HG02798 (cell line): Measurements from ENCODE around the gene NTN3.
"Not testable (repeated sequence)": the region's sequence is repeated elsewhere in the genome, so short reads cannot be mapped to it uniquely, and the experiment has no call there.

ENCODE experiments used
- ATAC-seq: cut with Tn5 transposase; IDR thresholded peaks from one replicate; pipeline ENCODE4 v1.9.1; 2021; ENCODE audit warnings: mild to moderate bottlenecking; ENCODE audit not compliant: unreplicated experiment, poor library complexity

The NTN3 gene

GRCh38 chr16:2471016-2471652 is at the start of gene NTN3:
Gene NTN3 (plus strand): TSS chr16:2471297. CDS start chr16:2471702, 405 bp downstream.
- no peak for ATAC-seq

- ATAC-seq: no peak
These were observed 48.8 kb upstream of the NTN3 start for GRCh38 chr16:2422123-2422867.

GRCh38 chr16:2424061-2425007 is 46.8 kb upstream of the NTN3 start:
- no peak for ATAC-seq

GRCh38 chr16:2425008-2425518 is 46.0 kb upstream of the NTN3 start:
- no peak for ATAC-seq

- no peak for ATAC-seq
These were observed 45.2 kb upstream of the NTN3 start for GRCh38 chr16:2425825-2426430.

GRCh38 chr16:2426941-2427361 is 44.1 kb upstream of the NTN3 start:
- no peak for ATAC-seq

- no peak for ATAC-seq
These were observed 43.6 kb upstream of the NTN3 start for GRCh38 chr16:2427526-2427925.

GRCh38 chr16:2428051-2428783 is 42.9 kb upstream of the NTN3 start:
- ATAC-seq: no peak

GRCh38 chr16:2428784-2429033 is 42.4 kb upstream of the NTN3 start:
- ATAC-seq: no peak

GRCh38 chr16:2429034-2429770 is 41.9 kb upstream of the NTN3 start, which contains the start of gene CCNF:
Gene CCNF (plus strand): TSS chr16:2429447. CDS start chr16:2429482, 35 bp downstream.
- peak; percentile 88 for ATAC-seq

GRCh38 chr16:2429771-2430663 is 41.1 kb upstream of the NTN3 start:
- ATAC-seq: no peak

- ATAC-seq: no peak
These were observed 38.8 kb upstream of the NTN3 start for GRCh38 chr16:2432286-2432685.

- ATAC-seq: no peak
These were observed 38.1 kb upstream of the NTN3 start for GRCh38 chr16:2432801-2433505.

- ATAC-seq: not testable (repeated sequence)
These were observed 35.9 kb upstream of the NTN3 start for GRCh38 chr16:2435236-2435635.

GRCh38 chr16:2436110-2436509 is 35.0 kb upstream of the NTN3 start:
- no peak for ATAC-seq

- no peak for ATAC-seq
These were observed 33.9 kb upstream of the NTN3 start for GRCh38 chr16:2437032-2437790.

- ATAC-seq: no peak
These were observed 33.0 kb upstream of the NTN3 start for GRCh38 chr16:2438121-2438520.
